Measurements from ENCODE around the gene ZPLD1. TPM values are rescaled to one million over a fixed set of nuclear protein-coding genes. Genes with fewer than 3 reads are reported as not detected.

The ZPLD1 gene
- total RNA-seq, 2 experiments from 2014 or later, result not detected

DNA sequence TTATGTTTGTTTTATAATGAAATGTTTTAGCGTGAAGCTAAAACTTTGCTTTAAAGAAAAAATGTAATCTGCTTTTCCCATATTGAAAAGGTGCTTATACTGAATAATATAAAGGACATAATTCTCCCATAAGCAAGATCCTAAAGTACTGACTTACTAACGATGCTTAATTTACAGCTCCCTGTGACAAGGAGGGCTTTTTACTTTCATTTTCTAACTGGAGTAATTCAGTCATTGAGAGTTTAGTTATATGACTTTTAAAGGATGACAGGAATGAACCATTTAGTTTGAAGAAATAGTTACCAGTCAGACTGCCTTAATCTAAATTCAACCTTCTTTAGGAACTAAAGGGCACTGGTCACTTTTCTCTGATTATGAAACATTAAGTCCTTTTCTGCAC lies 19.3 kb upstream of the ZPLD1 start:
- DNase-seq, result no peak
- Mint-ChIP-seq H3K4me1 (ENCODE audit: low read depth) (peaks cover 9% of the 10 kb centered on the region), H3K27ac (no peak overlapping the region), H3K27me3 (peaks cover 1% of the 10 kb centered on the region), H3K36me3 (ENCODE audit: low read depth) (no peaks in the 10 kb centered on the region), H3K9me3 (no peaks in the 10 kb centered on the region), H3K4me3 (no peak overlapping the region)
- intact Hi-C loops (cut with micrococcal nuclease), result no loop called here
- TF ChIP-seq, protein P1, sequence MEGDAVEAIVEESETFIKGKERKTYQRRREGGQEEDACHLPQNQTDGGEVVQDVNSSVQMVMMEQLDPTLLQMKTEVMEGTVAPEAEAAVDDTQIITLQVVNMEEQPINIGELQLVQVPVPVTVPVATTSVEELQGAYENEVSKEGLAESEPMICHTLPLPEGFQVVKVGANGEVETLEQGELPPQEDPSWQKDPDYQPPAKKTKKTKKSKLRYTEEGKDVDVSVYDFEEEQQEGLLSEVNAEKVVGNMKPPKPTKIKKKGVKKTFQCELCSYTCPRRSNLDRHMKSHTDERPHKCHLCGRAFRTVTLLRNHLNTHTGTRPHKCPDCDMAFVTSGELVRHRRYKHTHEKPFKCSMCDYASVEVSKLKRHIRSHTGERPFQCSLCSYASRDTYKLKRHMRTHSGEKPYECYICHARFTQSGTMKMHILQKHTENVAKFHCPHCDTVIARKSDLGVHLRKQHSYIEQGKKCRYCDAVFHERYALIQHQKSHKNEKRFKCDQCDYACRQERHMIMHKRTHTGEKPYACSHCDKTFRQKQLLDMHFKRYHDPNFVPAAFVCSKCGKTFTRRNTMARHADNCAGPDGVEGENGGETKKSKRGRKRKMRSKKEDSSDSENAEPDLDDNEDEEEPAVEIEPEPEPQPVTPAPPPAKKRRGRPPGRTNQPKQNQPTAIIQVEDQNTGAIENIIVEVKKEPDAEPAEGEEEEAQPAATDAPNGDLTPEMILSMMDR (IDR thresholded peaks at IDR 0.05), result no peak
- ATAC-seq, result peak; percentile 20
- ChIA-PET POLR2A (no interaction called here), CTCF (interaction anchor here (1.9 kb wide), 2 partner anchors 121 to 187 kb away, joined by 7 read pairs; no protein-coding TSS in a partner anchor)

DNA sequence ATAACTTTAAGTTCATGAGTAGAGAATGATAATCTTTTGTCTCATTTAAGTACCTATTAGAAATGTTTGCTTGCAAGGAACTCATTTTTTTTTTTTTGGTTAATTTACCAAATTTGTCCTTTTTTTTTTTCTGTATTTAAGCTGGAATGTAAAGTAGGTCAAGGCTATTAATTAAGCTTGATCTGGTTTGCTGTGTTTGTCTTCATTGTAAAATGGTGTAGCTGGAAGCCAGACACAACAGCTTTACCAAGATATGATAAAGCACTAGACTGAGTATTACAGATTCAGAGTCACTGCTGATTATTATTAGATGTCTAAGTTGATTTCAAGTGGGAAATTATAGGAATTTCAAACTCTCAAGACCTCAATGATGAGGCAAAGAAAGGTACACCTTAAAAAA lies 15.0 kb upstream of the ZPLD1 start:
- Mint-ChIP-seq H3K4me3 (no peak overlapping the region), H3K36me3 (ENCODE audit: low read depth) (no peaks in the 10 kb centered on the region), H3K4me1 (ENCODE audit: low read depth) (peaks cover 8% of the 10 kb centered on the region), H3K27me3 (peaks cover 3% of the 10 kb centered on the region), H3K27ac (no peak overlapping the region), H3K9me3 (no peaks in the 10 kb centered on the region)
- TF ChIP-seq, protein P1 (IDR thresholded peaks at IDR 0.05), result no peak
- no peak for DNase-seq
- CTCF ChIA-PET, result interaction anchor here (0.6 kb wide), 1 partner anchor 12 kb away, joined by 3 read pairs; no protein-coding TSS in a partner anchor
- ATAC-seq, result no peak
- intact Hi-C loops (cut with micrococcal nuclease), result no loop called here
- POLR2A ChIA-PET, result no interaction called here

DNA sequence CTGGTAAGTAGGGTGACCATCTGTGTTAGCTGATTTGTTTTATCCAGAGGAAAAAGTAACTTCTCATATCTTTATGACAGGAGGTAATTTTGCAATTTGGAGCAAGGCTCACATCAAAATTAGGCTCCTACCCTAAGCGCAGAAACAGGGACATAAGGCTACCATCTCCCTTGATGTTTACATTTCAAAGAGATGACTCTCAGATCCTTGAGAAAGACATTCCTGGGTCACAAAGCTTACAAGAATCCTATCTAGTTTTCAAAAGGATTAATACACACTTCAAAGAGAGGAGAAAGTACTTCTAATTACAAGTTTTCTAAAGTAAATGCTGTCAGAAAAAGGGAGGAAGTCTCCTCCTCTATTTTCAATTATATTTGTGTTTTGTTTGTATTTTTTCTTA lies 7.0 kb downstream of the ZPLD1 start:
- intact Hi-C loops (cut with micrococcal nuclease), result no loop called here
- Mint-ChIP-seq H3K4me3 (no peak overlapping the region), H3K36me3 (ENCODE audit: low read depth) (no peaks in the 10 kb centered on the region), H3K9me3 (no peaks in the 10 kb centered on the region), H3K27ac (no peak overlapping the region), H3K4me1 (ENCODE audit: low read depth) (no peaks in the 10 kb centered on the region), H3K27me3 (peaks cover 2% of the 10 kb centered on the region)
- TF ChIP-seq, protein P1 (IDR thresholded peaks at IDR 0.05), result no peak
- no peak for DNase-seq
- ChIA-PET CTCF (no interaction called here), POLR2A (no interaction called here)
- ATAC-seq, result no peak

DNA sequence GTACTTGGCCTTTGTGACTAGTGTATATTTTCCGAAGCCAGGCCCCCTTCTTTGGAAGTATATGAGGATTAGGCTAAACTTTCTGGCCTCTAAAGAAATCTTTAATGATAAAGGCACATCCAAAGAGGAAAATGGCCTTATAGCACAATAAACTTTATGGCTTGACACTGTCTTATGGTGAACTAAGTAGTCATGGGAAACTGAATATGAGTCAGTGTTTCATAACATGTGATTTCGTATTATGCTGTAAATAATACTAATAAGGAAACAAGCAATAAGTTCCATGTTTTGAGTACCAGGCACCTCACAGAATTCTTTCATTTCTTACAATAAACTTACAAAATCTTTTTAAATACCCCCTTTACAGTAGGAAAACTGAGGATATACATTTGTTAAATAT lies 8.2 kb downstream of the ZPLD1 start:
- Mint-ChIP-seq H3K9me3 (no peaks in the 10 kb centered on the region), H3K27ac (no peak overlapping the region), H3K36me3 (ENCODE audit: low read depth) (no peaks in the 10 kb centered on the region), H3K27me3 (peaks cover 2% of the 10 kb centered on the region), H3K4me3 (no peak overlapping the region), H3K4me1 (ENCODE audit: low read depth) (no peaks in the 10 kb centered on the region)
- POLR2A ChIA-PET, result no interaction called here
- intact Hi-C loops (cut with micrococcal nuclease), result no loop called here
- ATAC-seq, result no peak
- DNase-seq, result no peak
- TF ChIP-seq, protein P1 (IDR thresholded peaks at IDR 0.05), result no peak
- CTCF ChIA-PET, result no interaction called here

DNA sequence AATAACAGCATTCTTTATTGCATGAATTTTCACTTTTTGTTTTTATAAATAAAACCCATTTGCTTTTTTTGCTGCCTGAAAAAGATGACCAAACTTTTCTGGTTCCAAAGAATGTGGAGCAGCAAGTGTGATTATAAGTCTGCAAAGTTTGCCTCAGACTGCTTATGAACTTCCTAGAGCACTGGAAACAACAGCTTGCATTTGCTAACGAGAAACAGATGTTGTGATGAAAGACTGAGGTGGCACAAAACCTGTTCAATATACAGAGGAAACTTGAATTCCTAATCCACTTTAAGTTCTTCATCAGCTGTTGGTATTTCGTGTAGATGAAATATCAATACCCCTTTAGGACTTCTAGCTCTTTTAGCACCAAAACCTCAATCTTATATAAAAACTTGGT lies 9.3 kb downstream of the ZPLD1 start:
- no peaks in the 10 kb centered on the region for H3K9me3 Mint-ChIP-seq
- H3K27me3 Mint-ChIP-seq, result peaks cover 2% of the 10 kb centered on the region
- H3K36me3 Mint-ChIP-seq (ENCODE audit: low read depth), result no peaks in the 10 kb centered on the region
- H3K27ac Mint-ChIP-seq, result no peak overlapping the region
- ATAC-seq (no peak), DNase-seq (no peak)
- ChIA-PET POLR2A (no interaction called here), CTCF (no interaction called here)
- TF ChIP-seq, protein P1 (IDR thresholded peaks at IDR 0.05), result no peak
- no peaks in the 10 kb centered on the region for H3K4me1 Mint-ChIP-seq (ENCODE audit: low read depth)
- intact Hi-C loops (cut with micrococcal nuclease), result no loop called here
- no peak overlapping the region for H3K4me3 Mint-ChIP-seq

Data from activated CD8-positive, alpha-beta T cell treated with anti-CD3 and anti-CD28 coated beads for 36 hours (primary cell).